H9 (cell line): ENCODE results near the gene METTL9. TPM values are rescaled to one million over a fixed set of nuclear protein-coding genes. Genes with fewer than 3 reads are reported as not detected.

ENCODE experiments used
- DNase-seq: peaks from one replicate; pipeline ENCODE4 v3.0.0-alpha.2; 2017
- H2AFZ ChIP-seq: one replicate; pipeline ENCODE4 v1.6.1; 2013; ENCODE audit warnings: mild to moderate bottlenecking, low read length, control low read depth, moderate library complexity
- H2AK5ac ChIP-seq: 2 replicates; pipeline ENCODE4 v1.6.1; 2013; ENCODE audit warnings: low read length, control low read depth, mixed read lengths; ENCODE audit not compliant: insufficient read length
- H2BK120ac ChIP-seq: one replicate; pipeline ENCODE4 v1.6.1; 2013; ENCODE audit warnings: low read depth, mild to moderate bottlenecking, low read length, control low read depth, inconsistent platforms; ENCODE audit not compliant: poor library complexity, severe bottlenecking
- H2BK12ac ChIP-seq: 2 replicates; pipeline ENCODE4 v1.6.1; 2013; ENCODE audit warnings: low read length, control low read depth, mixed read lengths, low read depth; ENCODE audit not compliant: insufficient read length
- H2BK15ac ChIP-seq: 2 replicates; pipeline ENCODE4 v1.6.1; 2013; ENCODE audit warnings: low read depth, low read length, control low read depth
- H2BK20ac ChIP-seq: one replicate; pipeline ENCODE4 v1.6.1; 2013; ENCODE audit warnings: low read depth, mild to moderate bottlenecking, low read length, control low read depth, inconsistent platforms; ENCODE audit not compliant: poor library complexity, severe bottlenecking
- H2BK5ac ChIP-seq: 2 replicates; pipeline ENCODE4 v1.6.1; 2013; ENCODE audit warnings: low read length, control low read depth, mixed read lengths; ENCODE audit not compliant: insufficient read length
- H3K14ac ChIP-seq: 2 replicates; pipeline ENCODE4 v1.6.1; 2013; ENCODE audit warnings: low read length, control low read depth; ENCODE audit not compliant: insufficient read depth
- H3K18ac ChIP-seq: 2 replicates; pipeline ENCODE4 v1.6.1; 2013; ENCODE audit warnings: low read depth, mild to moderate bottlenecking, mixed read lengths, low read length, control low read depth; ENCODE audit not compliant: insufficient read length
- H3K23ac ChIP-seq: 2 replicates; pipeline ENCODE4 v1.6.1; 2013; ENCODE audit warnings: low read length, control low read depth, mixed read lengths, low read depth; ENCODE audit not compliant: insufficient read length
- H3K23me2 ChIP-seq: 2 replicates; pipeline ENCODE4 v1.6.1; 2013; ENCODE audit warnings: low read depth, mild to moderate bottlenecking, mixed read lengths, low read length, control low read depth; ENCODE audit not compliant: insufficient read length, poor library complexity, severe bottlenecking
- H3K27ac ChIP-seq: 2 replicates; pipeline ENCODE4 v1.5.1; 2013; ENCODE audit warnings: low read length, control low read depth, mixed read lengths, low read depth; ENCODE audit not compliant: insufficient read length
- H3K27me3 ChIP-seq: 2 replicates; pipeline ENCODE4 v1.6.1; 2013; ENCODE audit warnings: low read length, control low read depth, inconsistent platforms; ENCODE audit not compliant: insufficient read depth
- H3K4ac ChIP-seq: 2 replicates; pipeline ENCODE4 v1.6.1; 2013; ENCODE audit warnings: low read depth, mild to moderate bottlenecking, control low read depth, inconsistent platforms, low read length, moderate library complexity
- H3K4me1 ChIP-seq: 2 replicates; pipeline ENCODE4 v1.6.1; 2013; ENCODE audit warnings: low read length, control low read depth, inconsistent platforms; ENCODE audit not compliant: insufficient read depth
- H3K4me2 ChIP-seq: 2 replicates; pipeline ENCODE4 v1.6.1; 2013; ENCODE audit warnings: low read length, control low read depth, mixed read lengths; ENCODE audit not compliant: insufficient read length, insufficient read depth
- H3K56ac ChIP-seq: 2 replicates; pipeline ENCODE4 v1.6.1; 2013; ENCODE audit warnings: low read depth, mild to moderate bottlenecking, mixed read lengths, low read length, control low read depth; ENCODE audit not compliant: insufficient read length
- H3K79me1 ChIP-seq: 2 replicates; pipeline ENCODE4 v1.6.1; 2013; ENCODE audit warnings: low read depth, mild to moderate bottlenecking, moderate library complexity, low read length, control low read depth, inconsistent platforms; ENCODE audit not compliant: insufficient read depth, poor library complexity, severe bottlenecking
- H3K79me2 ChIP-seq: 2 replicates; pipeline ENCODE4 v1.6.1; 2013; ENCODE audit warnings: low read length, control low read depth, inconsistent platforms; ENCODE audit not compliant: insufficient read depth
- H3K9ac ChIP-seq: 2 replicates; pipeline ENCODE4 v1.6.1; 2013; ENCODE audit warnings: low read length, control low read depth, mixed read lengths; ENCODE audit not compliant: insufficient read length; ENCODE audit errors: extremely low read depth
- H3K9me3 ChIP-seq: one replicate; pipeline ENCODE4 v1.6.1; 2013; ENCODE audit warnings: low read depth, low read length, inconsistent platforms; ENCODE audit not compliant: control insufficient read depth
- H3T11ph ChIP-seq: one replicate; pipeline ENCODE4 v1.6.1; 2013; ENCODE audit warnings: mild to moderate bottlenecking, low read length, control low read depth, inconsistent platforms
- H4K20me1 ChIP-seq: one replicate; pipeline ENCODE4 v1.6.1; 2013; ENCODE audit not compliant: control insufficient read depth, insufficient read length, insufficient read depth
- H4K5ac ChIP-seq: 2 replicates; pipeline ENCODE4 v1.6.1; 2013; ENCODE audit warnings: low read depth, mild to moderate bottlenecking, mixed read lengths, low read length, control low read depth; ENCODE audit not compliant: insufficient read length
- H4K8ac ChIP-seq: replicated peaks from 2 replicates; pipeline ENCODE4 v1.6.1; 2013; ENCODE audit warnings: low read length, control low read depth, mixed read lengths, low read depth; ENCODE audit not compliant: insufficient read length
- H4K91ac ChIP-seq: 2 replicates; pipeline ENCODE4 v1.6.1; 2013; ENCODE audit warnings: low read depth, mild to moderate bottlenecking, moderate library complexity, mixed read lengths, low read length, control low read depth; ENCODE audit not compliant: insufficient read length
- H3K27ac Mint-ChIP-seq, 3 experiments: 2 replicates in 2 of 3; 3 replicates in 1 of 3; pipeline ENCODE4 v1.8.0; 2020 to 2021; ENCODE audit warnings: mixed read lengths in 3 of 3, mild to moderate bottlenecking in 1 of 3, moderate library complexity in 1 of 3
- H3K27me3 Mint-ChIP-seq: 2 replicates; pipeline ENCODE4 v1.8.0; 2021; ENCODE audit warnings: low read depth, mild to moderate bottlenecking, moderate library complexity, mixed read lengths
- H3K36me3 Mint-ChIP-seq, 3 experiments: 2 replicates in 2 of 3; 3 replicates in 1 of 3; pipeline ENCODE4 v1.8.0; 2020 to 2021; ENCODE audit warnings: low read depth in 3 of 3, mixed read lengths in 3 of 3; ENCODE audit not compliant: insufficient read depth in 1 of 3
- H3K4me1 Mint-ChIP-seq, 2 experiments: 2 replicates each; pipeline ENCODE4 v1.8.0; 2020; ENCODE audit warnings: mixed read lengths in 2 of 2
- H3K4me3 Mint-ChIP-seq, 2 experiments: 2 replicates in 1 of 2; 3 replicates in 1 of 2; pipeline ENCODE4 v1.8.0; 2020 to 2021; ENCODE audit warnings: mild to moderate bottlenecking in 2 of 2, mixed read lengths in 2 of 2, moderate library complexity in 1 of 2
- H3K9me3 Mint-ChIP-seq, 2 experiments: 2 replicates in 1 of 2; 3 replicates in 1 of 2; pipeline ENCODE4 v1.8.0; 2020; ENCODE audit warnings: mild to moderate bottlenecking in 2 of 2, mixed read lengths in 2 of 2, moderate library complexity in 1 of 2
- CTCF ChIP-seq: fragments of 200-600 bp; sonication (generic); conservative IDR thresholded peaks from 3 replicates; pipeline ENCODE4 v1.8.0; 2021; ENCODE audit warnings: antibody characterized with exemption, mild to moderate bottlenecking
- WGBS: extraction: QIAGEN DNeasy Blood & Tissue Kit; methylation state at CpG from one replicate; pipeline ENCODE4 v1.1.7; 2013; ENCODE audit warnings: missing lambda C conversion rate, low lambda C conversion rate, mixed read lengths; ENCODE audit not compliant: insufficient read length; ENCODE audit errors: extremely low coverage; 5-methylcytosine and 5-hydroxymethylcytosine counted together
- total RNA-seq: library from RNA; stranded (reverse); gene quantifications from 2 replicates; pipeline ENCODE4 v1.2.1, GENCODE V29; 2021

Gene METTL9
- total RNA-seq, 1 experiment from 2014 or later, result 108 TPM

GRCh38 chr16:21701271-21701670 is 101.9 kb downstream of the METTL9 start:
- Mint-ChIP-seq H3K27ac (no peak overlapping the region), H3K9me3 (no peaks in the 10 kb centered on the region), H3K36me3 (no peaks in the 10 kb centered on the region), H3K27me3 (no peaks in the 10 kb centered on the region), H3K4me1 (peaks cover 6 to 10% of the 10 kb centered on the region in 2 experiments), H3K4me3 (no peak overlapping the region)
- Histone ChIP-seq H3K4ac (no peak overlapping the region), H3K4me2 (no peak overlapping the region), H3K27me3 (no peaks in the 10 kb centered on the region), H3K27ac (no peak overlapping the region), H3K79me1 (no peaks in the 10 kb centered on the region), H2AFZ (no peak overlapping the region), H2BK20ac (no peak overlapping the region), H2AK5ac (no peak overlapping the region), H3K18ac (no peak overlapping the region), H4K91ac (no peak overlapping the region), H3K56ac (no peak overlapping the region), H4K8ac (no peak overlapping the region), H2BK12ac (no peak overlapping the region), H3K14ac (no peak overlapping the region), H3K79me2 (no peaks in the 10 kb centered on the region), H2BK15ac (no peak overlapping the region), H3K23ac (no peak overlapping the region), H3K4me1 (peaks cover 2% of the 10 kb centered on the region; the same call in 1 of the 2 replicates), H4K20me1 (no peaks in the 10 kb centered on the region), H3K9ac (no peak overlapping the region), H2BK120ac (no peak overlapping the region), H3K9me3 (no peaks in the 10 kb centered on the region), H3K23me2 (no peaks in the 10 kb centered on the region), H4K5ac (no peak overlapping the region), H3T11ph (no peak overlapping the region), H2BK5ac (no peak overlapping the region)
- TF ChIP-seq CTCF, result no peak
- DNase-seq, result no peak
- no CpG with 5 or more reads among the region's 2 CpGs for WGBS
